HepG2 (cell line): ENCODE results near the gene UBQLN1. TPM values are rescaled to one million over a fixed set of nuclear protein-coding genes. Genes with fewer than 3 reads are reported as not detected.
A peak's percentile ranks its signal among the peaks of the same experiment; 100 is the strongest.

Experiments
- CCDC6 ChIP-seq: sonication (generic); formaldehyde crosslinking; IDR thresholded peaks from 2 replicates; pipeline ENCODE4 v1.8.1; 2022; ENCODE audit warnings: mild to moderate bottlenecking, missing genetic modification reagents, moderate library complexity
- GATAD1 ChIP-seq: IDR thresholded peaks from 2 replicates; pipeline ENCODE4 v1.6.1; 2016; ENCODE audit warnings: missing genetic modification reagents, missing compliant biosample characterization
- MAZ ChIP-seq, 2 experiments: sonication (generic) in 1 of 2; formaldehyde crosslinking in 1 of 2; IDR thresholded peaks; 2 replicates each; pipeline versions ENCODE4 v1.5.0 to v1.6.1; 2012 to 2020; ENCODE audit warnings: low read depth in 2 of 2, mild to moderate bottlenecking in 2 of 2, borderline replicate concordance in 1 of 2, improper control_type of control experiment in 1 of 2, low read length in 1 of 2, missing genetic modification reagents in 1 of 2, moderate library complexity in 1 of 2
- MTERF4 ChIP-seq: sonication (generic); formaldehyde crosslinking; IDR thresholded peaks from 2 replicates; pipeline ENCODE4 v1.8.0; 2023; ENCODE audit warnings: mild to moderate bottlenecking, missing genetic modification reagents
- RBM39 ChIP-seq: fragments of 200-400 bp; formaldehyde crosslinking; IDR thresholded peaks from one replicate; pipeline ENCODE4 v1.6.1; 2018; ENCODE audit warnings: antibody characterized with exemption, mild to moderate bottlenecking, low read depth, low read length; ENCODE audit not compliant: poor library complexity, severe bottlenecking
- RFX3 ChIP-seq: IDR thresholded peaks from 2 replicates; pipeline ENCODE4 v1.6.1; 2016; ENCODE audit warnings: missing biosample characterization, missing genetic modification reagents
- SMYD3 ChIP-seq: sonication (generic); formaldehyde crosslinking; IDR thresholded peaks from 2 replicates; pipeline ENCODE4 v1.8.1; 2023; ENCODE audit warnings: mild to moderate bottlenecking, missing genetic modification reagents
- SOX5 ChIP-seq: IDR thresholded peaks from 2 replicates; pipeline ENCODE4 v1.6.1; 2016; ENCODE audit warnings: borderline replicate concordance
- YEATS4 ChIP-seq: sonication (generic); formaldehyde crosslinking; IDR thresholded peaks from 2 replicates; pipeline ENCODE4 v1.4.0; 2020; ENCODE audit warnings: missing genetic modification reagents, borderline replicate concordance
- ZBTB3 ChIP-seq: sonication (generic); formaldehyde crosslinking; IDR thresholded peaks from 2 replicates; pipeline ENCODE4 v1.4.0; 2020; ENCODE audit warnings: low read depth, mild to moderate bottlenecking, moderate library complexity, missing genetic modification reagents, borderline replicate concordance
- ZBTB40 ChIP-seq, 2 experiments: fragments of 450-650 bp in 1 of 2; sonication (generic) in 1 of 2; formaldehyde crosslinking in 1 of 2; IDR thresholded peaks; 2 replicates each; pipeline versions ENCODE4 v1.6.1 to v1.8.0; 2016 to 2022; ENCODE audit warnings: antibody characterized with exemption in 1 of 2, mild to moderate bottlenecking in 1 of 2, missing genetic modification reagents in 1 of 2
- ZNF788 ChIP-seq: sonication (generic); formaldehyde crosslinking; IDR thresholded peaks from 2 replicates; pipeline ENCODE4 v1.5.0; 2020; ENCODE audit warnings: mild to moderate bottlenecking, missing genetic modification reagents, borderline replicate concordance
- polyA plus RNA-seq, 8 experiments: library from polyadenylated mRNA; depleted of rRNA in 3 of 8; stranded (reverse) in 7 of 8; unstranded in 1 of 8; fragments of >200 nt; fragmentation: Illumina TruSeq in 4 of 8; extraction: Trizol in 4 of 8; gene quantifications; 2 replicates each; pipeline versions ENCODE4 v1.2.1 to v1.2.3, GENCODE V29; 2011 to 2016; ENCODE audit warnings: low read depth in 4 of 8, missing spikeins in 1 of 8, mixed read lengths in 1 of 8; ENCODE audit not compliant: insufficient read depth in 1 of 8
- total RNA-seq, 5 experiments: library from RNA; depleted of rRNA; stranded (reverse); fragments of >200 nt; fragmentation: Illumina TruSeq; extraction: Trizol; gene quantifications; 2 replicates each; pipeline ENCODE4 v1.2.3, GENCODE V29; 2016; ENCODE audit warnings: low read depth in 1 of 5
- TF ChIP-seq, protein P1 (sequence below): sonication (generic); formaldehyde crosslinking; IDR thresholded peaks from 2 replicates; pipeline ENCODE4 v1.5.1; 2020; ENCODE audit warnings: missing genetic modification reagents, mild to moderate bottlenecking, borderline replicate concordance

UBQLN1 gene
- total and polyA plus RNA-seq, 2 of the 13 experiments (the other 11 are each of a cell fraction or from before 2014, with no cell fraction given), result 78.1 to 83.8 TPM

DNA sequence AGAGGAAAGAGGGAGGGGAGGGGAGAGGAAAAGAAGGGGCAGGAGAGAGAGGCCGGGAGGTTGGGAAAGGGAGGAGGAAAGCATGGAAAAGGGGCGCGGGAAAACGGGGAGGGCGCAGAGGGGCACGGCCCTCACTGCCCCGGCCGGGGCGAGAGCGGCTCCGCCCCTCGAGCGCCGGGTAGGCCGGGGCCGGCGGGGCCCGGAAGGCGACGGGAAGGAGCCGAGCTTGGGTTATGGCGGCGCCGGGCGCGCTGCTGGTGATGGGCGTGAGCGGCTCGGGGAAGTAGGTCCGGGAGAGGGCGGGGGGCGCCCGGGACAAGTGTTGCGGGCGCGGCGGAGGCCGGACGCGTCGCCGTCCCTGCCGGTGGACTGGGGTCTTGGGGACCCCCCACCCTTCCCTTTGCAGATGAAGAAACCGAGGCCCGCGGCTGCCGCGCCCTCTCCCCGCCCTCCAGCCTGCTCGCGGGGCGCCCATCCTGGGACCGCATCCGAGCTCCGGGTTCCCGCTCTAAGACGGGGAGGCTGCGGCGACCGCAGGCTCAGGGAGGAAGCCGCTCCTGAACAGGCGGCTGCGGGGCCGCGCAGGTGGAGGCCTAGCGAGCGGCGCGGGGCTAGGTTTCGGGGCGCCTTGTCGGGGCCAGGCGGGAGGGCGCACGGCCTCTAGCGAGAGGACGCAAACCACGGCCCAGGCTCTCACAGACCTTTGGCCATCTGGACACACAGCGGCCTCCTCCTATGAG lies 84.6 kb downstream of the UBQLN1 start, which contains the start of gene IDNK (continued):
- TF ChIP-seq SOX5 (CRISPR knock-in tag), result no peak
- peak; percentile 33; the same call in 1 of the 2 replicates for TF ChIP-seq GATAD1
- no peak for TF ChIP-seq RBM39
- peak; percentile 79 for TF ChIP-seq YEATS4 (CRISPR knock-in tag)
- TF ChIP-seq CCDC6 (CRISPR knock-in tag), result no peak
- TF ChIP-seq SMYD3 (CRISPR knock-in tag), result no peak; the same call in 1 of the 2 replicates
- peak; percentile 37; the same call in 1 of the 2 replicates for TF ChIP-seq ZNF788 (CRISPR knock-in tag)
- TF ChIP-seq ZBTB40 (IDR thresholded peaks at IDR 0.05), result no peak
- peak; percentile 72 for TF ChIP-seq ZBTB40 (CRISPR knock-in tag; IDR thresholded peaks at IDR 0.05)
- no peak; the same call in 1 of the 2 replicates for TF ChIP-seq MAZ (IDR thresholded peaks at IDR 0.05; ENCODE audit: borderline replicate concordance, low read depth, low read length)
- no peak; the same call in 1 of the 2 replicates for TF ChIP-seq MAZ (CRISPR knock-in tag; IDR thresholded peaks at IDR 0.05; ENCODE audit: low read depth)
- TF ChIP-seq MTERF4 (CRISPR knock-in tag), result no peak
- TF ChIP-seq ZBTB3, result no peak
- TF ChIP-seq RFX3, result no peak
- TF ChIP-seq, protein P1, sequence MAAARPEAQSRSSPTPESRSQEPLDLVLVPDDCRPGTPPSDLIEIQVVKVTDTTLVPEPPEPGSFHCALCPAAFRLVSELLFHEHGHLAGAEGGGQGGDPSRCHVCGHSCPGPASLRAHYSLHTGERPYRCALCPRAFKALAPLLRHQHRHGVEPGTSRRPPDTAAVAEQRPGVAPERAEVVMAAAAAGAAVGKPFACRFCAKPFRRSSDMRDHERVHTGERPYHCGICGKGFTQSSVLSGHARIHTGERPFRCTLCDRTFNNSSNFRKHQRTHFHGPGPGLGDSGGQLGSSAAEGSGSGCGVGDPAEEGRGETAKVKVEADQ, result no peak; the same call in 1 of the 2 replicates
